OCI-LY7 (cell line): ENCODE data around the gene DNM3.

ENCODE experiments used
- EZH2phosphoT487 ChIP-seq: fragments of 200-600 bp; sonication (generic); IDR thresholded peaks from 2 replicates; pipeline ENCODE4 v1.6.1; 2018; ENCODE audit warnings: low read depth, borderline replicate concordance, mild to moderate bottlenecking, mixed run types, antibody characterized with exemption, low read length, moderate library complexity, mixed read lengths
- TF ChIP-seq, protein P1 (sequence below): fragments of 200-600 bp; sonication (generic); conservative IDR thresholded peaks from 2 replicates; pipeline ENCODE4 v1.5.1; 2014; ENCODE audit warnings: mild to moderate bottlenecking, antibody characterized with exemption, low read length, moderate library complexity, mixed read lengths

DNA sequence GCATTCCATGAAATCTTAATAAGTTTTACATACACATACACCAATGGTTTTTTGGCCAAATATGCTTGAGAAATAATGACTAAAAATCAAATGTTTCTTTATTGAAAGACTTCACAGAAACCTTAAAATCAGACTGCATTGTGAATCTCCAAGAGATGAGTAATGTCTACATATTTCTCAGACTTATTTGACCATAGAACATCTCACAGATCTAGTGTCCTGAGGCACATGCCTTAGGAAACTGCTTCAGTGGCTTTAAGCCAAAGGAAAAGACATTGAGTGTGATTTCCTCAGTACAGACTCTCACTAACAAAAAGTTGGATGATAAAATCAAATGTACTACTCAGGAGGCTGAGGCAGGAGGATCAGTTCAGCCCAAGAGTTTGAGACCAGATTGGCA lies 573.0 kb downstream of the DNM3 start:
- TF ChIP-seq, protein P1, sequence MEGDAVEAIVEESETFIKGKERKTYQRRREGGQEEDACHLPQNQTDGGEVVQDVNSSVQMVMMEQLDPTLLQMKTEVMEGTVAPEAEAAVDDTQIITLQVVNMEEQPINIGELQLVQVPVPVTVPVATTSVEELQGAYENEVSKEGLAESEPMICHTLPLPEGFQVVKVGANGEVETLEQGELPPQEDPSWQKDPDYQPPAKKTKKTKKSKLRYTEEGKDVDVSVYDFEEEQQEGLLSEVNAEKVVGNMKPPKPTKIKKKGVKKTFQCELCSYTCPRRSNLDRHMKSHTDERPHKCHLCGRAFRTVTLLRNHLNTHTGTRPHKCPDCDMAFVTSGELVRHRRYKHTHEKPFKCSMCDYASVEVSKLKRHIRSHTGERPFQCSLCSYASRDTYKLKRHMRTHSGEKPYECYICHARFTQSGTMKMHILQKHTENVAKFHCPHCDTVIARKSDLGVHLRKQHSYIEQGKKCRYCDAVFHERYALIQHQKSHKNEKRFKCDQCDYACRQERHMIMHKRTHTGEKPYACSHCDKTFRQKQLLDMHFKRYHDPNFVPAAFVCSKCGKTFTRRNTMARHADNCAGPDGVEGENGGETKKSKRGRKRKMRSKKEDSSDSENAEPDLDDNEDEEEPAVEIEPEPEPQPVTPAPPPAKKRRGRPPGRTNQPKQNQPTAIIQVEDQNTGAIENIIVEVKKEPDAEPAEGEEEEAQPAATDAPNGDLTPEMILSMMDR: no peak
- no peak for TF ChIP-seq EZH2phosphoT487
